Stimulated activated CD4-positive, alpha-beta T cell treated with anti-CD3 and anti-CD28 coated beads, Interleukin-4, amount 100 ng/mL, for 24 hours (primary cell): ENCODE results near the gene SPEG.

Source experiments
- DNase-seq: peaks from one replicate; pipeline ENCODE4 v3.0.0-alpha.2; 2020

The SPEG gene

GRCh38 chr2:219499555-219499954 lies 64.9 kb downstream of the SPEG start:
- DNase-seq, result no peak

- no peak for DNase-seq
Observed at GRCh38 chr2:219500135-219500534, 65.5 kb downstream of the SPEG start.

GRCh38 chr2:219501849-219502248 lies 67.2 kb downstream of the SPEG start:
- no peak for DNase-seq

GRCh38 chr2:219502618-219503017 lies 68.0 kb downstream of the SPEG start:
- DNase-seq, result no peak

GRCh38 chr2:219505585-219505984 lies 70.9 kb downstream of the SPEG start:
- no peak for DNase-seq

- DNase-seq, result no peak
Observed at GRCh38 chr2:219506153-219506801, 71.6 kb downstream of the SPEG start.

GRCh38 chr2:219506802-219507526 lies 72.3 kb downstream of the SPEG start:
- no peak for DNase-seq

- no peak for DNase-seq
Observed at GRCh38 chr2:219507581-219508443, 73.2 kb downstream of the SPEG start.

- DNase-seq, result no peak
Observed at GRCh38 chr2:219508444-219508734, 73.7 kb downstream of the SPEG start.

GRCh38 chr2:219508971-219509779 lies 74.5 kb downstream of the SPEG start:
- no peak for DNase-seq

- peak; percentile 46 for DNase-seq
Observed at GRCh38 chr2:219509780-219510511, 75.3 kb downstream of the SPEG start.

GRCh38 chr2:219510512-219511135 lies 76.0 kb downstream of the SPEG start:
- no peak for DNase-seq

- DNase-seq, result no peak
Observed at GRCh38 chr2:219511547-219512325, 77.1 kb downstream of the SPEG start.

- DNase-seq, result no peak
Observed at GRCh38 chr2:219512524-219513216, 78.0 kb downstream of the SPEG start.

- DNase-seq, result no peak
Observed at GRCh38 chr2:219513787-219514186, 79.1 kb downstream of the SPEG start.

- no peak for DNase-seq
Observed at GRCh38 chr2:219514196-219514761, 79.6 kb downstream of the SPEG start, which contains the start of gene ASIC4. ASIC4 (plus strand) TSS chr2:219514482; CDS start chr2:219514725, 243 bp downstream.

GRCh38 chr2:219514836-219515235 lies 80.2 kb downstream of the SPEG start:
- no peak for DNase-seq

GRCh38 chr2:219515874-219516629 lies 81.4 kb downstream of the SPEG start:
- no peak for DNase-seq

GRCh38 chr2:219516888-219517287 lies 82.2 kb downstream of the SPEG start:
- no peak for DNase-seq
